HG03442 (cell line): ENCODE measurements around the gene SUPT6H.

Experiments
- ATAC-seq: cut with Tn5 transposase; IDR thresholded peaks from one replicate; pipeline ENCODE4 v1.9.1; 2021; ENCODE audit warnings: mild to moderate bottlenecking, moderate library complexity; ENCODE audit not compliant: unreplicated experiment

SUPT6H gene

DNA sequence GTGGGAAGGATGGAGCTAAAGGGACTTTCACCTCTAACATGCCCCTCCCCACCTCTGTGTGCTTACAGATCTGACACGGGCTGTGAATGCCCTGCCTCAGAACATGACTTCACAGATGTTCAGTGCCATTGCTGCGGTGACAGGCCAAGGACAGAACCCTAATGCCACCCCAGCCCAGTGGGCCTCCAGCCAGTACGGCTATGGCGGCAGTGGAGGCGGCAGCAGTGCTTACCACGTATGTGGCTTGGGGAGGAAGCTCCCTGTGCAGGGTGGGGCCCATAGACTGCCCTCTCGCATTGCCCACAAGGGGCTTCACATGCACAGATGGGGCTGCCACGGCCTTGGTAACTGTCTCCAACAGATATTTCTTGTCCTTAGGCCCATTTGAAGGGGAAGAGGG is 38.3 kb downstream of the SUPT6H start:
- no peak for ATAC-seq

DNA sequence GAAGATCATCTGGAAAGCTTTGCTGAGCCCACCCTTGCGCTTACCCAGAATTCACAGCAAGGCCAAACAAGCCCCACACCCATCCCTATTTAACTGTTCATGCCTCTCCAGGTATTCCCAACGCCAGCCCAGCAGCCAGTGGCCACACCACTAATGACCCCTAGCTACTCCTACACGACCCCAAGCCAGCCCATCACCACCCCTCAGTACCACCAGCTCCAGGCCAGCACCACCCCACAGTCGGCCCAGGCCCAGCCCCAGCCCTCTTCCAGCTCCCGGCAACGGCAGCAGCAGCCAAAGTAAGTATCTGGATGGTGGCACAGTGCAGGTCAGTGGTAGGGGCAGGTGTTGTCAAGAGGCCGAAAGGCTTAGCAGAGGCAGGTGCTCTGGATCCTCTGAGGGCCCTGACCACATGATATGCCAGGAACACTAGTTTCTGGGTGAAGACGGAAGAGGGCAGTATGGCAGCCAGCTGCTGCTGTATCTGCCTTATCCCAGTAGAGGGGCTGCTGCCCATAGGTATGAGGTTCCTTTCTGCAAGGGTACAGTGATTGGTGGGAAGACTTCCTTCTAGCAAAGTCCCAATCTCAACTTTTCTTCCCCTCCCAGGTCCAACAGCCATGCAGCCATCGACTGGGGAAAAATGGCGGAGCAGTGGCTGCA is 39.0 kb downstream of the SUPT6H start:
- no peak for ATAC-seq

DNA sequence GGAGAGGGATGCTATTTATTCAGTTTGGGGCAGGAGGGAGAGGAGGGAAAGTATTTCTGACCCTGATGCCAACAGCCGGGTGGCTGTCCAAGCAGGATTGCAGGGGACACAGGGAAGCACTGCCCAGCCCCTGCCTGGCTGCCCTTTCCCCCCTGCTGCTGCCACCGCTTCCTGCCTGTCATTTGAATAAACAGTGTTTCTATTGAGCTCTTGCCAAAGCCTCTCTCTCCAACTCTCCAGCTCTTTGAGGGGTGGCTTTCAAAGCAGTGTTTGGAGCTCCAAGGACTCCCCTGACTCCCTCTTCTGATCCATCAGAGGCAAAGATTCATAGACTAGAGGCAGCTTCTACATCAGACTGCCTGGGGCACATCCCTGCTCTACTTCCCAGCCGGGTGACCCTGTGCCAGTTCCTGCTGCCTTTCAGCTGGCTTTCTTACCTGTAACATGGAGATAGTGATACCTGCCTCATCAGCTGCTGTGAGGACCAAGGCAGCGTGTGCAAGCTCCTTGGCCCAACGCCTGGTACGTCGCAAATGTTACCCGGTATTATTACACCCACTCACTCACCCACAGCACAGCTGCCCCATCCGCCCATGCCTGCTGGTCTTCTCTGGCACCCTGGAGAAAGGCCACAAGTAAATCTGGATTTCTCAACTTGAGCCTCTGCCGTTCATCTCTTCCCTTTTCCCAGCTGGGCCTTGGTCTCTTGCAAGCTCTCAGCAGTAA is 40.2 kb downstream of the SUPT6H start:
- no peak for ATAC-seq

DNA sequence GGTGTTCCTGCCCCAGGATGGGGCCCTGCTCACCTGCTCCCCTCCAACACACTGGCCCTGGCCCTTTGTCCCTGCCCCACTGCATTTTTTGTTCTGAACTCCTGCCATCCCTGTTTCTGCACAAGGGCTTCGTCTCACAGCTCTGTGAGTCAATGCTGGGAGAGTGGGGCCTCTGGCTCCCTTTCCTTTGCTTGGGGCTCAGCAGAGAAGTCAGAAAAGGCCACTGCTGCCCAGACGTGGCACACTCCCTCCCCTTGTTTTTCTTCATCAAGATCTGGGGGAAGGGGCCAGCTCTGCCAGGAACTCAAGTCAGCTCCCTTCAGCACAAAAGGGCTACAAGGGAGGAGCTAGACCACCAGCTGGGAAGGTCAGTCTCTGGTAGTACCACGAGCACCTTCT is 40.7 kb downstream of the SUPT6H start:
- no peak for ATAC-seq

DNA sequence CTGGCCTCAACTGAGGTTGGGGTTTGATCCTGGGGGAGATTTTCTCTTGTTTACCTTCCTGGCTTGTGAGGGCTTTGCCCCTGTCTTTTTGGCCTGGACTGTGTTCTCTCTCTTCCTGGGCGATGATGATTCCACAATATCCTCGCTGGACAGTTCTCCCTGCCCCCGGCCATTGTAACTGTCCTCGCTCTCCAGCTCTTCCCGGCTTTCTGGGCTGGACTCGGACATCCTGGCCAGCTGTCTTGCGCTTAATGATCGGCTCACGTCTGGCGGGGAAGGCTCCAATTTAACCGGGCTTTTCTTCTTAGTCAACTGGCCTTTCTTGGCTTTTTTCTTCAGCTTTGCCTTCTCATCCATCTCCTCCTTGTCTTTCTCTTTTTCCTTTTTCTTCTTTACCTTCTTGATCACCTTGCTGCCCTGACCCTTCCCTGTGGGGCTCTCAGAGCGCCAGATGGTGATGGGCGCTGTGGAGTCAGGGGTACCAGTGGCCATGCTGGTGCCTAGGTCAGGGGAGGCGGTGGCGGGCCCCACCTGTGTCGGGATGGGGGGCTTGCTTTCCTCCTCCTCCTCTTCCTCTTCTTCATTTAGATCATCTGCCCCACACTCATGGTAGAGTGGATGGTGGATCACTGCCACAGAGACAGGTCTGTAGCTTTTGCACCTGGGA is 41.7 kb downstream of the SUPT6H start:
- ATAC-seq, result no peak

DNA sequence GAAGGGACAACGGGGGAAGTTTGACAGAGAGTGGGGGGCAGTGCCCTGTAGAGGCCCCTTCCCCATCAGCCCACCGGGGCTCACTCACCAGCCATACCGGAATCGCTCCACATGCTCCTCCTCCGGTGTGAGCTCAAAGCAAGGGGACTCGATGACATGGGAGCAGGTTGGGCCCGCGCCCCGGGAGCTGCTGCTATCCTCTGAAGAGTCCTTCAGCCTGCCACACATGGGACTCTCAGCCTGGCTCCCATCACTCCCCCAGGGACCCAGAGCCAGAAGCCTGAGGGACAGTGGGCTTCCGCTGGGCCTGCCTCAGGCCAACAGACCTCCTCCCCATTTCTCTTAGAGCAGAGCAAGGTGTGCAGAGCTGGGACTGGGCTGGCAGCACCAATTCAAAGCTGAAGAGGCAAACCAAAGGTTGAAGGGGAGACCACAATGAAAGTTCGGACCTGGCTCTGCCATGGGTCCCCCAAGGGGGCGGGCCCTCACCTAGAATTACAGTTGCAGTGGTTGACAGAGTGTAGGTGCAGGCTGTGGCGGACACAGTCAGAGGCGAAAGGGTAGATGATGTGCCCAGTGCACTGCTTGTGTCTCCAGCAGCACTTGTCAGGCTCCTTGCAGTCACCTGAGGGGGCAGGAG is 42.3 kb downstream of the SUPT6H start:
- ATAC-seq, result no peak

DNA sequence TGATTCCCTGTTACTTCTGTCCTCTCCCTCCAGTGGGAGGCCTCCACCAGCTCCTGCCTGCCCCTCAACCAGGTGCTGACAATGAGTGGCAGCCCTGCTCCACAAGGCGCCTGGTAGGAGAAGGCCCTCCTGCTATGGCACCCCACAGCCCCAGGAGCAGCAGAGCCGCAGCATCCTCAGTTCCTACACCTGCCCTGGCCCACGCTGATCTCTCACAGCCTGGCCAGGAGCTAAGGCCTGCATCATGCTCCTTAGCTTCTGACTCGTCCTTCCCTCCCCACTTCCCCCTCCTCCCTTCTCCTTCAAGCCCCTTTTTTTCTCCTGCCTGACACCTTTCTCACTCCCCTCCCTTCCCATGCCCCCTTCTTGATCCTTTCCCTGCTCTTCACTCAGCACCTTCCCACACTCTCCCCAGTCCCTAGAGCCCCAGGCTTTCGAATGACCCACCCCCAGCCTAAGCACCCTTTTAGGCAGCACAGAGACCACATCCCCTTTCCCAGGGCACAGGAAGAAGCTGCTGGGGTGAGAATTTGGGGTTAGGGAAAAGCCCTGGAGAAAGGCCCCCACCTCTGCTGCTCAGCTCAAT is 43.2 kb downstream of the SUPT6H start:
- ATAC-seq, result no peak

DNA sequence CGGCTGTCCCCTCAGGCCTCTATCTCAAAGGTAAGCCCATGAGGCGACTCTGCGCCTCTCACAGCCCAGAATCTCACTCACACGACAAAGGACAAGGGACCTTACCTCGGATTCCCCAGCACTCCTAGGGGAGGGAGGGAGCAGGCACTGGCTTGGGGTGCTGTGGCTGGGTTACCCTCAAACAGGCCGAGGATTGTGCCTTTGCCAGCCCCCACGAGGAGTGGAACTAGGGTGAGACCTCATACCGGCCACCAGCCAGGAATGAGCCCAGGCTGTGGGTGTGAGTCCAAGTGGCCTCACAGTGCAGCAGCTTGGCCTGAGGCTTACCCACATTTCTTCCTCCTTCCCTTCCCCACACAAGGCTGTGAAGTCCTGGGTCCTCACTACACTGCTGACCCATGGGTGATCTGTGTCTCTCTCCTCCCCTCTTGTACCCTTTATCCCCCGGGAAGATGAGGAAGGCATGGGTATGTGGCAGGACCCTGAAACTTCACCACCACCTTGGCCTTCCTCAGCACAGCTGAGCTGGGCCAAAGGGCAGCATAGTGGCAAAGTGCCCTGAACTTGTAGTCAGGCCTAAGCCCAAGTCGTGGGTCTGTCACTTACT is 43.8 kb downstream of the SUPT6H start:
- ATAC-seq, result no peak

DNA sequence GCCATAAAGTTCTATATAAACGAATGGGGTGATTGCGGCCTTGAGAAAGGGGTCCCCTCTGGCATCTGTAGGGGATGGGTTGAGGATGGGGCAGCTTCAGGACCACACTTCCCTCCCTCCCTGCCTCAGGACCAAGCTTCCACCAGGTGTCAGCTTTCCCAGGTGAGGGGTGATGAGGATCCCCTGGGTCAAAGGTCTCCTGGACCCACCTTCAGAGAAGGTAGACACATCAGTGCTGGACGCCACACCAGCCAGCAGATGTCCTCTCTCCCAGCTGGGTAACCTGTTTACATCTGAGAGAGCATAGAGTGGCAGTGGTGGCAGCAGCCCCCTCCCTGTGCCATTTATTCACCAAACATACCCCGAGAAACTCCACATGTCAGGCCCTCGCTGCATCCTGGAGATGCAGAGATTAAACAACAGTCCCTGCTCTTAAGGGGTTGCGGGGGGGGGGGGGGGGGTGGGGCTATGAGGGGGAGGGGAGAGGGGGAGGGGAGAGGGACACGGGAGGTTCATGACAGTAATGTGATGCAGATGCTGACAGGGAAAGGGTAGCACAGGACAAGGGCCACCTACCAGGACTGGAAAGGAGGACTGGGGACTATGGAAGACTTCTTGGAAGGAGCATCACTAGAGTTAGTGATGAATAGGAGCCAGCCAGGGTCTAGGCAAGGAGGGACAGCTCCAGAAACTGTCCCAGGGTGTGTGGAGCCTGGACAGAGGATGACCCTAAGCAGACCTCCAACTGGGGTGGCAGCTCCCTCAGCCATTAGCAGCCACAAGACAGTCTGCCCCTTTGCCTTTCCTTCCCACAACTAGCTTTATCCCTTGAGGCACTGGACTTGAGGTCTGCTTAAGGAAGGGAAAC is 44.7 kb downstream of the SUPT6H start:
- ATAC-seq, result no peak

DNA sequence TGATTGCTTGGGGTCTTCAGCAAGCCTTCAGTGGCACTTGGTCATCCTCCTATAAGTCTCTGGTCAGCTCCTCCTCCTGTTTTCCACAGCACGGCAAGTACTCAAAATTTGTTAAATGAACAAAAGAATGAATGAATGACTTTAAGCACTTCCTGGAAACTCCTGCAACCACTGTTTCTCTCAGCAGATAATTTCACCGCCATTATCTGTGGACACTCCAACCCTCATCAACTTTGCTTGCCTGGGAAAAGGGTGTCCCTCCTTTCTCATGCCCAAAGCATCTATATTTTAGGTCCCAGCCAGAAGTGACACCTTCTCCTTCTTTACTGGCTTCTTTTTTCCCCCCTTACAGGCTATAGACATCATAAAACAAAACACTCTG is 45.3 kb downstream of the SUPT6H start:
- no peak for ATAC-seq

DNA sequence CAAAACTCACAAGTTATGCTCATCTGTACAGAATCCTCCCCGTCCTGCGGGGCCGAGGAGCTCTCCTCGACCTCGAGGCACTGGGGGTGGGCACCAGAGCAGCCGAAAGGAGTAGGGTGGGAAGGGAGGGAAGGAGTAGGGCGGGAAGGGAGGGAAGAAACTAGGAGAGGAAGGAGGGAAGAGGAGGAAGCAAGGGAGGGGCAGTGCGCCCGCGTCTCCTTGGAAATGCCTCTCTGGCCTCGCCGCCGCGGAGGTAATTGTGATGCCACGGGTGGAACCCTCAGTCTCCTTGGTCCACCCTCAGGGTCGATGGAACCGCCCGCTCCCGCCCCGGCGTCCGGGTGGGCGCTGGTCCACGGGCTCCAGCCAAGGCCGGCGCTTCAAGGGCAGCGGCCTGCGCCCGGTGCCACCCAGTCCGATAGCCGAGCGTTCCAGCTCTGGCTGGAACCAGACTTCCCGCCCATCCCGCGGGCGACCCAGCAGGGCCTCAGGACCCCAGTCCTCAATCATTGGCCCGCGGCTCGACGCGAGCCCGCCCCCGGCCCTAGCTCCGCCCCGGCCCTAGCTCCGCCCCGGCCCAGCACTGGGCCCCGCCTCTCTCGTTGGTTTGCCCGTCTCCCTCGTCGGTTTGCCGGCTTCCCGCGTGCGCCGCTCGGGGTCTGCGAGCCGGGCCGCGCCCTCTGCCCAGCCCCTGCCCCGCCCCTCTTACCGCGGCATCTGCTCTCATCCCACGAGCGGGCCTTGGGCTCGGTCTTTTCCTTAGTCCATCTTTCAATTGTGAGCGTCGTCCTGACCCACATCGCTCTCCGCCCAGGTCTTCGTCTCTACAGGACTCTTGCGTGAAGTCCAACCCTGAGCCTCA is 49.1 kb downstream of the SUPT6H start:
- ATAC-seq, result peak; percentile 76

DNA sequence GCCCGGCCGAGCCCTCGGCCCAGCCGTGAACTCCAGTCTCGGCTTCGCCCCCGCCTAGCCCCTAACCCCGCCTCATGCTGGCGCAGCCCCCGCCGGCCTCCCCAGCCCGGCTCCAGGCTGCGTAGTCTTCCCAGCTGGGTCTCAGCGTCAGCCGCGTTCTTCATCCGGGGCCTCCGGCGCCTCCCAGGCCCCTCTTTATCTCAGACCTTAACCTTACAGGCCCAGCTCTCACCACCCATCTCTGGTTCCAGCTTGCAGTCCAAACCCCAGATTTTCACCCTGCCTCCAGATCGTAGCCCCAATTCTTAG is 49.7 kb downstream of the SUPT6H start, which contains the start of gene PROCA1:
Gene PROCA1, minus strand, starts transcription at position 166 of the 309 bp plus-strand sequence. CDS start 228 bp downstream, outside the sequence.
- peak; percentile 23 for ATAC-seq

DNA sequence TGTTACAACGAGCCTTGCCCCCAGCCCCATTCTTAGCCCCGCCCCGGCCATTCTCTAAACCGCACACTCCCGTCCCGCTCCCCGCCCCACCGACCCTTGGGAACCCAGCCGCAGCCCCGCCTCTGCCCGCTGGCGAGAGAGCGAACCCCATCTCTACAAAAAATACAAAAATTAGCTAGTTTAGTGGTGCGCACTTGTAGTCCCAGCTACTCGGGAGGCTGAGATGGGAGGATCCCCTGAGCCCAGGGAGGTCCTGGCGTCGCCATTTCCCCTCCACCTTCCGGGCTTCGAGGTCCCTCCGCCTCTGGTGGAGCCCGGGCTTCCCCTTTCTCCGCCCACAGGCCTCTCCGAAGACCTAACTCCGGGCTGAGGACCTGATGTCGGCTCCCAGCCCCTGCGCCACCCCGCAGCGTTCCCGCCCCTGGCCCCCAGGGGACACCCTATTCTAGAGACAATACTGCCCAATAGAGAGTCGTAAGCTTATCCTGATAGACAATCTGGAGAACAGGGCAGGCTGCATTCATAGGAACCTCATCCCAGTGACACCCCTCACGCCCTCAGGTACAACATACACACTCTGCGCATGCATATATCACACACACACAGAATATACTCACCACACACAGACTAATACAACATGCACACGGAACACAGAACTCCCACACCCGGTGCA is 50.2 kb downstream of the SUPT6H start:
- no peak for ATAC-seq

DNA sequence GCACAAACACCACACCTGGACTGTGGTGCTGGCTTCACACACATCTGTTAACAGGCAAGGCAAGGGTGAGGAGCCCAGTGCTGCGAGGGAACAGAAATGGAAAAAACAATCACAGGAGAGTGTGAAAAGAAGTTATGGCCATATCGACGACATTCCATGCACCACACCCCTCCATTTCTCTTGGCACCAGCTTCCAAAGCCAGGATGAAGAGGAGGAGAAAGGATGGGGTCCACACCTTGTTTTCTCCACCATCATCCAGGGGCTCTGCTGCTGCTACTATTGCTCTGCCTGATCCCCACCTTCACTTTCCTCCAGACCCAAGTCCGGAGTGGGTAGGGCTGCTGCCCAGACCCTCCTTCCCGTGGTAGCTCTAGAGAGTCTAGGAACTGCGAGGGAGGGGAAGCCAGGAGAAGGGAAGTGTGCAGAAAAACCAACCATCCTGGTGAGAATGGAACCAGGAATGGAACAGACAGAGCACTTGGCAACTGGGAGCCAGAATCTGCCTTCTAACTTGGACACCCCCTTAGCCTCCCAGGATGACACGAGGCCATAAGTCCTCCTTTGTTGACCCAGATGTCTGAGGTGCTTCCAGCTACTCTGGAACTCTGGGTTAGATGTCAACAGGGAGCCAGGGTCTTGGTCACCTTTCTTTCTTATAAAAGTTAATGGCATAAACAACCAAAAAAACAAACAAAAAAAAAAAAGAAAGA is 50.9 kb downstream of the SUPT6H start:
- ATAC-seq, result no peak

DNA sequence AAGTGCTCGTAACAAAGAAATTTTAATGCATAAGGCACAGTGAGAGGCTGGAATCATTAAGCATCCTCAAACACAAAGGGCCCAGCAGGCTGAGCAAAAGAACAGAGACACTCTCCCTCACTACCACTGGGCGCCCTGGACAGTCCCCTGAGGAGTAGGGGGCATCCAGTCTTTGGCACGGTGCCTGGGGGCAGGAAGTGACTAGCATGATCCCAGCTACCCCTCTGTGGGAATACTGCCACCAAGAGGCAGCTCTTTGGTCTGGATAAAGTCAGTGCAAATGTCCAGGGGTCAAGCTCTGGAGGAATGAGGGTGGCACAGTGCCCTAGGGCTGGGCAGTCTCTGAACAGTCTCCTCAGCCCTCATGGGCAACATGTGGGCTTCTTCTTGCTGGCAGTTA is 52.3 kb downstream of the SUPT6H start:
- ATAC-seq, result no peak

DNA sequence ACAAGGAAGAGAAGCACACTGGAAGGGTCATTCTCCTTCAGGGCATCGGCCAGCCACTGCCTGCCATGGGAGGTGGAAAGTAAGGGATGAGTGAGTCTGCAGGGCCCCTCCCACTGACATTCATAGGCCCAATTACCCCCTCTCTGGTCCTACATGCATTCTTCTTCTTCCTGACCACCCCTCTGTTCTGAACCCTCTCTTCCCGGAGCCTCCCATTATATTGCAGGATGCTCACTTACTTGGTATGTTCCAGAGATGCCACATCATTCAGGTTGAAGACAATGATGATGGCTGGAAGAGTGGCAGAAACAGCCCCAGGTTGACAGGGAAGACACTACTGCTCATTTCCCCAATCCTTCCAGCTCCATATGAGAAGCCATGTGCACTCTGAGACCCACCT is 53.2 kb downstream of the SUPT6H start:
- no peak for ATAC-seq

DNA sequence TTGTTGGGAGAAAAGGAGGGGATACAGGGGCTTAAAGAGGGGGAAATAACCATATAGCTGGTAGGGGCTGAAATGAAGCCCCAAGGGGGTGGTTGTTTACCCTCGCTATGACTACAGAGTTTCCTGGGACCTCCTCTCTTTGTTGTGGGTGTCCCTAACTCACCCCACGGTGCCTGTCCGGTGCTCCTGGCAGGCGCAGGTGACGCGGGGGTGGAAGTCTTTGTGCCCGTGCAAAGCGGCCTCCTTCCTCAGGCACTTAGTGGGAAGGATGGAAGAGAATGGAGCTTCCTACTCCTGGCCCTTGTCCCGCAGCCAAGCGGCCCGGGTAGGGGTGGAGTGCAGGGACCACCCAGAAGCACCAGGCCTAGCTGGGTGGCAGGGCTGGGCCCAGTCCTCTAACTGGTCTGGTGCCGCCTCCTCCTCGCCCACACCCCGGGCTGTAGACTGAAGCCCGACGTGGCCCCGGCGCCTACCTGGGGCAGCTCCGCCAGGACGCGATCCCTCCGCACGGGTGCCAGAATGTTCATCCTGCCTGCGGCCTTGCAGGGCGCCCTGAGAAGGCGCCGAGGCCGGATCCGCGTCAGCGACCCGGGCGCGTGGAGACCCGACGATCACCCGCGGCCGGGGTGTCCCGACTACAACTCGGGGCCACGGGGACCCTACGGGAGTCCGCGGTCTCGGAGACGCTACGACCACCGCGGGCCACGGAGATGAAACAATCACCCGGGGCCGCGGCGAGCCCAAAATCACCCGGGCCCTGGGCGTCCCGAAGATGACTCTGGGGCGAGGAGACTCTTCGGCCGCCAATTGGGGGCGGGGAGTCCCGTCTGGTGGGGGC is 55.0 kb downstream of the SUPT6H start:
- no peak for ATAC-seq
